ENCODE results near the gene LRSAM1.

GRCh38 chr9:127535396-127535795, 84.1 kb downstream of the LRSAM1 start:
- no peak for TF ChIP-seq EZH2 (IDR thresholded peaks at IDR 0.05)
- TF ChIP-seq POLR2AphosphoS5 (IDR thresholded peaks at IDR 0.05; ENCODE audit: borderline replicate concordance, low read depth, low read length), result no peak
- TF ChIP-seq FOXP2 (optimal IDR thresholded peaks at IDR 0.05; ENCODE audit: control extremely low read depth, extremely low read length, insufficient read depth), result no peak

Measured in SK-N-MC (cell line).